ENCODE measurements around the gene FBN2.

The FBN2 gene

DNA sequence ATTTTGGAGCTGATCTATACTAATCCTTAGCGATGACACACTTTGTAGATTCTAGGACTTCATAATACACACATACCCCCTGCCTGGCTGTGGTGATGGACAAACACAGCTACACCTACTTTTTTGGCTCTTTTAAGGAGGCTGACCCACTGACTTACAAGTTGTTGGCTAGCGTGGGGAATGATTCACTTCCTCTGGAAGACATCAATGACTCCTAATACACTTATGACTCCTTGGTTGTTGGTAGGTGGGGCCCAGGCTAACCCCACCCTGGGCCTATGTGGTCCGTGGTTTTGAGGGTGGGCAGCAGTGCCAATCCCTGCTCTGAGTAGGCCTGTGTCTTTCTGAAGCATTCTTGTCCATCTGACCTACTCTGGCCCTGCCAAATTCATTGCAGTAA is 310.0 kb downstream of the FBN2 start:
- 0 out of 2 replicates have a peak, but pooled peaks have one; percentile 18 for TF ChIP-seq EP300 (IDR thresholded peaks at IDR 0.05; ENCODE audit: borderline replicate concordance)
- TF ChIP-seq TAF1 (IDR thresholded peaks at IDR 0.05; ENCODE audit: low read depth), result no peak
- TF ChIP-seq, protein P1, sequence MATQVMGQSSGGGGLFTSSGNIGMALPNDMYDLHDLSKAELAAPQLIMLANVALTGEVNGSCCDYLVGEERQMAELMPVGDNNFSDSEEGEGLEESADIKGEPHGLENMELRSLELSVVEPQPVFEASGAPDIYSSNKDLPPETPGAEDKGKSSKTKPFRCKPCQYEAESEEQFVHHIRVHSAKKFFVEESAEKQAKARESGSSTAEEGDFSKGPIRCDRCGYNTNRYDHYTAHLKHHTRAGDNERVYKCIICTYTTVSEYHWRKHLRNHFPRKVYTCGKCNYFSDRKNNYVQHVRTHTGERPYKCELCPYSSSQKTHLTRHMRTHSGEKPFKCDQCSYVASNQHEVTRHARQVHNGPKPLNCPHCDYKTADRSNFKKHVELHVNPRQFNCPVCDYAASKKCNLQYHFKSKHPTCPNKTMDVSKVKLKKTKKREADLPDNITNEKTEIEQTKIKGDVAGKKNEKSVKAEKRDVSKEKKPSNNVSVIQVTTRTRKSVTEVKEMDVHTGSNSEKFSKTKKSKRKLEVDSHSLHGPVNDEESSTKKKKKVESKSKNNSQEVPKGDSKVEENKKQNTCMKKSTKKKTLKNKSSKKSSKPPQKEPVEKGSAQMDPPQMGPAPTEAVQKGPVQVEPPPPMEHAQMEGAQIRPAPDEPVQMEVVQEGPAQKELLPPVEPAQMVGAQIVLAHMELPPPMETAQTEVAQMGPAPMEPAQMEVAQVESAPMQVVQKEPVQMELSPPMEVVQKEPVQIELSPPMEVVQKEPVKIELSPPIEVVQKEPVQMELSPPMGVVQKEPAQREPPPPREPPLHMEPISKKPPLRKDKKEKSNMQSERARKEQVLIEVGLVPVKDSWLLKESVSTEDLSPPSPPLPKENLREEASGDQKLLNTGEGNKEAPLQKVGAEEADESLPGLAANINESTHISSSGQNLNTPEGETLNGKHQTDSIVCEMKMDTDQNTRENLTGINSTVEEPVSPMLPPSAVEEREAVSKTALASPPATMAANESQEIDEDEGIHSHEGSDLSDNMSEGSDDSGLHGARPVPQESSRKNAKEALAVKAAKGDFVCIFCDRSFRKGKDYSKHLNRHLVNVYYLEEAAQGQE (IDR thresholded peaks at IDR 0.05; ENCODE audit: low read depth), result no peak
- TF ChIP-seq NFIC (IDR thresholded peaks at IDR 0.05), result peak; percentile 29; the same call in 1 of the 2 replicates
- TF ChIP-seq CREB1 (IDR thresholded peaks at IDR 0.05; ENCODE audit: low read depth), result no peak

DNA sequence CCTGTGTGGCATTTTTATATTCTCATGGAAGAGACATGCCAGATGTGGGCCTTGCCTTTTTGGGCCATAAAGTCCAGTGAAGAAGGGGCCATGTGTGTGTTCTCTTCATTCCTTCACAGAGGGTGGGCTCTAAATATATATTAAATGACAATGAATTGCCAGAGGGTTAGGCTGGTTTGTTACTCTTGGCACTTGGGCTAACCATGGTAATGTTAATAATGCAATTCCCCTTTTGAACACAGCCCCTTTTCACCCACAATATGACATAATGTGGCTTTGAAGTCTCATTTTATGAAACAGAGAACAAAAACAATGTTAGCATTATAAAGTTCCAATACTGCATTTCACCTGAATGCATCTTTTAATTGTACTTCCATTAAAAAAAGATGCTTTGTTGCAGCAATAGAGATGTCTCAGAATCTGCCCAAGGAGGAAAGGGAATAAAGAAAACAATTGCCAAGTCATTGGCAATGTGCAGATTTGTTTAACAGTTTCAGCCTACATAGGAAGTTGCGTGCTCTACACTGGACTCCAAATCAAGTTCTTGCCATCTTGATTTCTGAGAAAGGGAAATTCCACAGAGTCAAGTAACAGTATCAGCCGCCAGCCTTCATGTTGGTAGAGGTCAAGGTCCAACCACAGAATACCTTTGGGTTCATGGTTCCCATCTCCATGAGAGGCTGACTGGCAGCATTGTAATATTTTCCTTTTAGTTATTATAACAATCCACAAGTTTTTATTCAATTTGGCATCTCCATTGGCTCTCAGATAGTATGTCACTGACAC is 312.6 kb downstream of the FBN2 start:
- TF ChIP-seq EGR1 (IDR thresholded peaks at IDR 0.05), result no peak
- TF ChIP-seq EP300 (IDR thresholded peaks at IDR 0.05; ENCODE audit: borderline replicate concordance), result peak; percentile 15; the same call in 1 of the 2 replicates

DNA sequence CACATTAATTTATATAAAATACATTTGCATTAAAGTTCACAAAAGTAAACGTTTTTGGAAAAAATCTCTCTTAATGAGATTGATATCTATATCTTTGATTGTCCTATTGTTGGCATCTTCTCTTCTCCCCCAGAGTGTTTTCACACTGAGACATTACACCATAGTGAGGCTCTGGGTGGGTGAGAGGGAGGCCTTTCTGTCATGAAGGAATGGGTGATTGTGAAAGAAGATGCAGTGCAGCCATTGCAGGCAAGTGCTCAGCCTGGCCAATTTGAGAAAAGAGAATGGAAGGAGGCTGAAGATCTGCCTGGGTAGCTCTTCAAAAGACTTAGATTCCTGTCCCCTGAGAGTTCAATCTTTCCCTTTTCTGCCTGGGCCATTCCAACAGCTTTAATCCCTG is 313.7 kb downstream of the FBN2 start:
- no peak for TF ChIP-seq NFIC (IDR thresholded peaks at IDR 0.05)
- TF ChIP-seq, protein P2, sequence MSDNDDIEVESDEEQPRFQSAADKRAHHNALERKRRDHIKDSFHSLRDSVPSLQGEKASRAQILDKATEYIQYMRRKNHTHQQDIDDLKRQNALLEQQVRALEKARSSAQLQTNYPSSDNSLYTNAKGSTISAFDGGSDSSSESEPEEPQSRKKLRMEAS (IDR thresholded peaks at IDR 0.05), result no peak
- no peak for TF ChIP-seq FOXM1 (IDR thresholded peaks at IDR 0.05; ENCODE audit: borderline replicate concordance, low read depth)
- TF ChIP-seq CEBPB (IDR thresholded peaks at IDR 0.05), result no peak
- TF ChIP-seq, protein P1 (IDR thresholded peaks at IDR 0.05; ENCODE audit: low read depth), result no peak
- TF ChIP-seq EP300 (IDR thresholded peaks at IDR 0.05; ENCODE audit: borderline replicate concordance), result no peak

DNA sequence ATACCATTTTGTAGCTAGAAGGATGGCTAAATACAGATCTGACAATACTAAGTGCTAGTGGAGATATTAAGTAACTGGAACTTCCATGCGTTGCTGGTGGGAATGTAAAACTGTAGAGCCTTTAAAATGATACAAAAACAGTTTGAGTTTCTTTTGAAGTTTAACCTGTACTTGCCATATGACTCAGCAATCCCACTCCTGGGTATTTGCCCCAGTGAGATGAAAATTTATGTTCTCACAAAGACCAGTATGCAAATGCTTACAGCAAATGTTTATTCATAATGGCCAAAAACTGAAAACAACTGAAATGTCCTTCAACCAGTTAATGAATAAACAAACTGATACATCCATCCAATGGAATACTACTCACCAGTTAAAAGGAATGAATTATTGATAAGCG is 317.2 kb downstream of the FBN2 start:
- TF ChIP-seq, protein P2 (IDR thresholded peaks at IDR 0.05), result no peak

DNA sequence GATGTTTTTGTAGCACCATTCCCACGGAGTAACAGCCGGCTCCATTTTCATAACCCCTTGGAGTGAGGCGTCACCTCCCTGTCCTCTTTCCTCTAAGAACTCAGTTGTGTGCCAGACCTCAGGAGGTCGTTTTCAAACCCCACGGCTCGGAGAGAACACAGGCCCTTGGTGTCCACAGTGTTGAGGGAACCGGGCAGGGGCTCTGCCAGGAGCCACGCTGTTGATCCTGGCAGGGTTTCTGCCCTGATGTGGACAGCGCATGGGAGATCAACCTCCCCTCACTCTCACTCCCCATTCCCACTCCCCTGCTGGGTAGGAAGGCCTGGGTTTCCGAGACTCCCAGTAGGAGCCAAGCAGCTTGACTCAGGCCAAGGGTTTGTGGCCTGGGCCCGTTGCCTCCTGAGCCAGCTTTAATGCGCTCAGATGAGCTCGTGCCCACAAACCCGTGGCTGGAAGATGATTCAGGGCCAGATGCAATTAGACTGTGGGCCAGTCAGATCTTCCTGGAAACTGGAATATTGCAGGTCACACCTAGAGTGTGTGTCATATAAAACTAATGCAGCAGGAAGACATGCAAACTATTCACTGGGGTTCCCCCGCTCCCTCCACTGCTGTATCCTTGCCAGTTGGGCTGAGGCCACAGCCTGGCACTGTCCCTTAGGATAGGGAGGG is 321.0 kb downstream of the FBN2 start:
- TF ChIP-seq EP300 (IDR thresholded peaks at IDR 0.05; ENCODE audit: borderline replicate concordance), result peak; percentile 66
- TF ChIP-seq RAD21 (IDR thresholded peaks at IDR 0.05; ENCODE audit: low read depth), result no peak
- TF ChIP-seq TEAD4 (IDR thresholded peaks at IDR 0.05), result peak; percentile 61
- no peak; the same call in none of the 2 replicates for TF ChIP-seq TCF12 (IDR thresholded peaks at IDR 0.05; ENCODE audit: low read depth)
- 0 out of 2 replicates have a peak, but pooled peaks have one; percentile 33 for TF ChIP-seq FOXM1 (IDR thresholded peaks at IDR 0.05; ENCODE audit: borderline replicate concordance, low read depth)
- TF ChIP-seq NFIC (IDR thresholded peaks at IDR 0.05), result peak; percentile 54

DNA sequence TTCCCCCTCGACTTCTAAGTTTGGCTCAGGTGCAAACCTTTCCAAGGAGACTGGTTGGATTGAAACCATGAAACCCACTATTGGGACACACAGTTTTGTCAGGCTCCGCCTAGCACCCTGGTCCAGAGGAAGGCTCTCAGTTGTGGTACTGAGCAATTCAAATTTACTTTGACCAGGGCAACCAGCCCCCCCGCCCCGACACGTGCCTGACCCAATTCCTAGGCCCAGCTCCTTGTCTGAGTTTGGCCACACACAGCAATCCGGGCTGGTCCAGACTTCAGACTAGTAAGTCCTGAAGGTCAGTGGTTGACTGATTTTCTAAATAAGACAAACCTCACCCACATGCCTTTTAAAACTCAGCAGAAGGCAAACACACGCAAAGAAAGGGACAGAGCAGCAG is 321.8 kb downstream of the FBN2 start:
- TF ChIP-seq, protein P3, sequence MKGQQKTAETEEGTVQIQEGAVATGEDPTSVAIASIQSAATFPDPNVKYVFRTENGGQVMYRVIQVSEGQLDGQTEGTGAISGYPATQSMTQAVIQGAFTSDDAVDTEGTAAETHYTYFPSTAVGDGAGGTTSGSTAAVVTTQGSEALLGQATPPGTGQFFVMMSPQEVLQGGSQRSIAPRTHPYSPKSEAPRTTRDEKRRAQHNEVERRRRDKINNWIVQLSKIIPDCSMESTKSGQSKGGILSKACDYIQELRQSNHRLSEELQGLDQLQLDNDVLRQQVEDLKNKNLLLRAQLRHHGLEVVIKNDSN (IDR thresholded peaks at IDR 0.05), result no peak
- no peak for TF ChIP-seq FOXM1 (IDR thresholded peaks at IDR 0.05; ENCODE audit: borderline replicate concordance, low read depth)
- TF ChIP-seq YY1 (IDR thresholded peaks at IDR 0.05; ENCODE audit: low read depth), result no peak
- no peak for TF ChIP-seq CREB1 (IDR thresholded peaks at IDR 0.05; ENCODE audit: low read depth)
- TF ChIP-seq, protein P1 (IDR thresholded peaks at IDR 0.05; ENCODE audit: low read depth), result no peak
- no peak for TF ChIP-seq EGR1 (IDR thresholded peaks at IDR 0.05)
- no peak for TF ChIP-seq ZBTB7A (IDR thresholded peaks at IDR 0.05; ENCODE audit: low read depth)
- no peak for TF ChIP-seq NFIC (IDR thresholded peaks at IDR 0.05)
- TF ChIP-seq, protein P2 (IDR thresholded peaks at IDR 0.05), result no peak
- TF ChIP-seq CEBPB (IDR thresholded peaks at IDR 0.05), result no peak
- no peak for TF ChIP-seq RAD21 (IDR thresholded peaks at IDR 0.05; ENCODE audit: low read depth)
- no peak for TF ChIP-seq TEAD4 (IDR thresholded peaks at IDR 0.05)
- TF ChIP-seq TAF1 (IDR thresholded peaks at IDR 0.05; ENCODE audit: low read depth), result no peak
